H1 (cell line): ENCODE measurements around the gene GAPT. TPM values are rescaled to one million over a fixed set of nuclear protein-coding genes. Genes with fewer than 3 reads are reported as not detected.

ENCODE experiments used
- NANOG ChIP-seq: IDR thresholded peaks from 2 replicates; pipeline ENCODE4 v1.6.1; 2011; ENCODE audit warnings: low read length, low read depth, mild to moderate bottlenecking, inconsistent platforms; ENCODE audit not compliant: insufficient read depth, poor library complexity, severe bottlenecking
- PHF8 ChIP-seq: fragments of 200-600 bp; sonication (generic); conservative IDR thresholded peaks from 2 replicates; pipeline ENCODE4 v1.7.1; 2012; ENCODE audit warnings: low read depth, mild to moderate bottlenecking, inconsistent platforms, low read length, moderate library complexity
- RBBP5 ChIP-seq: IDR thresholded peaks from 2 replicates; pipeline ENCODE4 v1.7.1; 2012; ENCODE audit warnings: low read depth, mild to moderate bottlenecking, inconsistent platforms, low read length, moderate library complexity, borderline replicate concordance
- RFX5 ChIP-seq: IDR thresholded peaks from 2 replicates; pipeline ENCODE4 v1.6.1; 2011; ENCODE audit warnings: low read depth, low read length, improper control_type of control experiment, borderline replicate concordance
- RXRA ChIP-seq: IDR thresholded peaks from 2 replicates; pipeline ENCODE4 v1.6.1; 2011; ENCODE audit warnings: low read depth, mild to moderate bottlenecking, low read length, moderate library complexity; ENCODE audit not compliant: insufficient read depth
- SIX5 ChIP-seq: IDR thresholded peaks from 2 replicates; pipeline ENCODE4 v1.6.1; 2011; ENCODE audit warnings: mild to moderate bottlenecking, low read depth, low read length
- polyA plus RNA-seq, 7 experiments: library from polyadenylated mRNA; depleted of rRNA in 3 of 7; stranded (reverse) in 5 of 7; unstranded in 2 of 7; fragments of >200 nt in 5 of 7; fragments of 200-250 nt in 2 of 7; gene quantifications; 1 replicate in 5 of 7; 2 replicates in 1 of 7; 4 replicates in 1 of 7; pipeline versions ENCODE4 v1.2.1 to v1.2.3, GENCODE V29; 2011 to 2013; ENCODE audit warnings: missing spikeins in 2 of 7, mixed read lengths in 2 of 7
- total RNA-seq: library from RNA; stranded (reverse); fragmentation: NEBNext Ultra II Directional; extraction: Animal tissue kit (Norgen Biotek cat#: 25700); gene quantifications from 2 replicates; pipeline ENCODE4 v1.2.1, GENCODE V29; 2021

Gene GAPT
- total and polyA plus RNA-seq, 2 of the 8 experiments (the other 6 are each of a cell fraction or from before 2014, with no cell fraction given) = not detected

DNA sequence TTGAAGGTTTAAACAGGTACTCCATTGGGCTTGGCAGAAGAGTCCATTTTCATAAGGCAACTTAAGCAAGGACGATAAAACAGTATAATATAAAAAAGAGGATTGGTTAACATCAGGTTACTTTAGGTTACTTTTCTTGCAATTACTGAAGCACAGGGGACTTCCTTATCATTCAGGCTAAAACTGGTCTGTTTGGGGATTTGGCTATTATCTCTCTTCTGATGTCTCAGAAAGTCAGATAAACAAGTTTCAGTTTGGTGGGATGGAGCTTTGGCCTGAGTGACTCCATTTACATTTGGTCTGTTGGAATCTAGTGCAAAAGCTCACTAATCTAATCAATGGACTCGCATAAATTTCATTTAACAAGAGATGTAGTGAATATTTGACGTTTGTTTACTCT lies 8.0 kb downstream of the GAPT start (continued):
- TF ChIP-seq NANOG (no peak), RXRA (no peak), SIX5 (no peak), RFX5 (no peak), PHF8 (no peak), RBBP5 (no peak)
